ENCODE measurements around the gene ELL. TPM values are rescaled to one million over a fixed set of nuclear protein-coding genes. Genes with fewer than 3 reads are reported as not detected.

Gene ELL
- total RNA-seq, result 13.8 and 13.9 TPM in 2 replicates

GRCh38 chr19:18521692-18522123 is at the start of gene ELL:
Gene ELL (minus strand): TSS chr19:18522070. CDS start chr19:18522055, 15 bp downstream.

GRCh38 chr19:18557411-18558201 is 35.7 kb upstream of the ELL start, which contains the start of gene KXD1:
Gene KXD1 (plus strand): TSS chr19:18557870. CDS start chr19:18562057, 4,187 bp downstream.

GRCh38 chr19:18542941-18543813 is 21.3 kb upstream of the ELL start, which contains the start of gene FKBP8:
Gene FKBP8 (minus strand): TSS chr19:18543573. CDS start chr19:18541970, 1,603 bp downstream.

GRCh38 chr19:18437491-18438330 is 84.2 kb downstream of the ELL start, which contains the start of gene ISYNA1:
Gene ISYNA1 (minus strand): TSS chr19:18438133. CDS start chr19:18437979, 154 bp downstream.

GRCh38 chr19:18419195-18419698 is 102.6 kb downstream of the ELL start, which contains the start of gene SSBP4:
Gene SSBP4 (plus strand): TSS chr19:18419398. CDS start chr19:18419649, 251 bp downstream.

GRCh38 chr19:18397242-18398202 is 124.3 kb downstream of the ELL start, which contains the start of gene LRRC25:
Gene LRRC25 (minus strand): TSS chr19:18397622. CDS start chr19:18396963, 659 bp downstream.

Other genes starting within 250 kb of the ELL start
- under 0.01 and 0.09 TPM in 2 replicates for gene IQCN, start 247.6 kb downstream of the ELL start, total RNA-seq
- gene JUND, start 240.4 kb downstream of the ELL start, total RNA-seq, result 60.0 and 115 TPM in 2 replicates
- gene LSM4, start 199.0 kb downstream of the ELL start, total RNA-seq, result 135 and 140 TPM in 2 replicates
- 21.8 and 25.7 TPM in 2 replicates for gene PGPEP1, start 181.5 kb downstream of the ELL start, total RNA-seq
- gene GDF15, start 135.9 kb downstream of the ELL start, total RNA-seq, result 84.6 and 103 TPM in 2 replicates
- not detected in 2 replicates for gene LRRC25, start 124.4 kb downstream of the ELL start, total RNA-seq
- gene SSBP4, start 102.7 kb downstream of the ELL start, total RNA-seq, result 50.0 and 52.1 TPM in 2 replicates
- 25.2 and 42.6 TPM in 2 replicates for gene ISYNA1, start 83.9 kb downstream of the ELL start, total RNA-seq
- gene FKBP8, start 21.5 kb upstream of the ELL start, total RNA-seq, result 142 and 176 TPM in 2 replicates
- gene KXD1, start 35.8 kb upstream of the ELL start, total RNA-seq, result 52.0 and 55.0 TPM in 2 replicates
- gene UBA52, start 49.8 kb upstream of the ELL start, total RNA-seq, result 879 and 894 TPM in 2 replicates
- gene REX1BD, start 66.7 kb upstream of the ELL start, total RNA-seq, result 55.6 and 71.6 TPM in 2 replicates
- 0.09 and 1.1 TPM in 2 replicates for gene CRLF1, start 84.7 kb upstream of the ELL start, total RNA-seq
- gene TMEM59L, start 90.8 kb upstream of the ELL start, total RNA-seq, result 0.19 and 0.27 TPM in 2 replicates
- 2.6 and 6.9 TPM in 2 replicates for gene KLHL26, start 115.0 kb upstream of the ELL start, total RNA-seq
- gene CRTC1, start 161.6 kb upstream of the ELL start, total RNA-seq, result 0.90 and 1.2 TPM in 2 replicates